ENCODE data around the gene PPP1CB. TPM values are rescaled to one million over a fixed set of nuclear protein-coding genes. Genes with fewer than 3 reads are reported as not detected.
A peak's percentile ranks its signal among the peaks of the same experiment; 100 is the strongest.

Gene PPP1CB
- total RNA-seq, 1 donor from 2014 or later, result 135 TPM

DNA sequence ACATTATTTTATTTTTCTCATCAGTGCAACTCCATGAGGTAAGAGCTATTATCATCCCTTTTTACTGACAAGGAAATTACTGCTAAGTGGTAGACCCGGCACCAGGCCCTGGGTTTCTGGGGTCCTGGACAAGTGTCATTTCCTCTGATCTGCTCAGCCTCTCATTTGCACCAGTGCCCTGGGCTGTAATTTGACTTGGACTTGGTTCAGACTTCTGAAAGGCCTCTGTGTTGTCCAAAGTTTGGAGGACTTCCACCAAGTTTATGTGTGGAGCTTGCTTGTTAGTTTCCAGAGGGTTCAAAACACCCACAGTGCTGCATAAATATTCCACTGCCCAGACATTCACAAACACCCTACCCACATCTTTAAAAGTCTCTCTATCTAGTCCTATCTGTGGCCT, 44.0 kb upstream of the PPP1CB start:
- intact Hi-C loops (cut with micrococcal nuclease), result no loop called here
- Mint-ChIP-seq H3K4me3 (no peak overlapping the region), H3K27me3 (no peaks in the 10 kb centered on the region), H3K9me3 (peaks cover 16% of the 10 kb centered on the region), H3K4me1 (no peaks in the 10 kb centered on the region), H3K27ac (no peak overlapping the region), H3K36me3 (ENCODE audit: low read depth) (no peaks in the 10 kb centered on the region)
- ChIA-PET CTCF (no interaction called here), POLR2A (no interaction called here)
- DNase-seq (no peak), ATAC-seq (ENCODE audit: low read depth) (no peak)
- TF ChIP-seq, protein P1, sequence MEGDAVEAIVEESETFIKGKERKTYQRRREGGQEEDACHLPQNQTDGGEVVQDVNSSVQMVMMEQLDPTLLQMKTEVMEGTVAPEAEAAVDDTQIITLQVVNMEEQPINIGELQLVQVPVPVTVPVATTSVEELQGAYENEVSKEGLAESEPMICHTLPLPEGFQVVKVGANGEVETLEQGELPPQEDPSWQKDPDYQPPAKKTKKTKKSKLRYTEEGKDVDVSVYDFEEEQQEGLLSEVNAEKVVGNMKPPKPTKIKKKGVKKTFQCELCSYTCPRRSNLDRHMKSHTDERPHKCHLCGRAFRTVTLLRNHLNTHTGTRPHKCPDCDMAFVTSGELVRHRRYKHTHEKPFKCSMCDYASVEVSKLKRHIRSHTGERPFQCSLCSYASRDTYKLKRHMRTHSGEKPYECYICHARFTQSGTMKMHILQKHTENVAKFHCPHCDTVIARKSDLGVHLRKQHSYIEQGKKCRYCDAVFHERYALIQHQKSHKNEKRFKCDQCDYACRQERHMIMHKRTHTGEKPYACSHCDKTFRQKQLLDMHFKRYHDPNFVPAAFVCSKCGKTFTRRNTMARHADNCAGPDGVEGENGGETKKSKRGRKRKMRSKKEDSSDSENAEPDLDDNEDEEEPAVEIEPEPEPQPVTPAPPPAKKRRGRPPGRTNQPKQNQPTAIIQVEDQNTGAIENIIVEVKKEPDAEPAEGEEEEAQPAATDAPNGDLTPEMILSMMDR (IDR thresholded peaks at IDR 0.05), result no peak

DNA sequence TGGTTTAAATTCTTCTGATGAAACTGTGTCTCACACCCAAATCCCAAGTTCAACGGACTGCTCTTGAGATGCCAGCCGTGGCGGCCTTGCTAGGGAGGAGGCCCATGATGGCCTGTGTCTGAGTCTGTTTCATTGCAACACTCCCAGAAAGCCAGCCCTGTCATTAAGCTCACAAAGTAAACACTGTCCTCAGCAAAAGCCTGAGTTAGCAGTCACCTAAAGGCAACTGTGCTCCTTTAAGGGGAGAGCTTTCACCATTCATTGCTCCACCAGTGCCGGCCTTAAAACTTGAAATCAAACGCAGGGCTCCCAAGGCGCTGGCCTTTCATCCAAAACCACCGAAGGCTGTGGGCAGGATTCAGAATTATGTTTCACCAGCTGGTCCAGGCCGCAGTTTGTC, 42.5 kb upstream of the PPP1CB start:
- Mint-ChIP-seq H3K36me3 (ENCODE audit: low read depth) (no peaks in the 10 kb centered on the region), H3K27ac (no peak overlapping the region)
- no peak for DNase-seq

DNA sequence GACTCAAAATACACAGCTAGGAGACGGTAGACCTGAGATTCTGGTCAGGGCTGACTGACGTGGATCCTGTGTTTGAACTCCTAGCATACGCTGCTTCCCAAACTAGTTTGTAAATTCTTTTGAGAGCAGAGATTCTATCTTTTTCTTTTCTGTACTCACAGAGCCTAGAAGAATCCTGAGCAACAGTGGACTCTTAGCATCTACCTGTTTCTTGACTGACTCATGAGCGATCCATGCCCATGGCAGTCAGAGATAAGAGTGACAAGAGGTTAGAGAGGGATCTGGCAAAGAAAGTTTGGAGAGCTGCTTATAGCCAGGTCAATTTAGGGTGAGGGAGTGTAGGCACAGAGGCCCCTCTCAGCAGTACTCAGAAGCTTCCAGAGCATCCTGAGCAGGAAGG, 41.1 kb upstream of the PPP1CB start:
- intact Hi-C loops (cut with micrococcal nuclease), result no loop called here
- Mint-ChIP-seq H3K36me3 (ENCODE audit: low read depth) (no peaks in the 10 kb centered on the region), H3K4me1 (peaks cover 5% of the 10 kb centered on the region), H3K27me3 (no peaks in the 10 kb centered on the region), H3K27ac (no peak overlapping the region), H3K4me3 (no peak overlapping the region), H3K9me3 (peaks cover 9% of the 10 kb centered on the region)
- ChIA-PET CTCF (no interaction called here), POLR2A (no interaction called here)
- ATAC-seq (ENCODE audit: low read depth) (no peak), DNase-seq (no peak)
- TF ChIP-seq, protein P1 (IDR thresholded peaks at IDR 0.05), result no peak

More for the DNA sequence above, 42.5 kb upstream of the PPP1CB start:
- ChIA-PET POLR2A (no interaction called here), CTCF (no interaction called here)
- TF ChIP-seq, protein P1 (IDR thresholded peaks at IDR 0.05), result no peak
- Mint-ChIP-seq H3K4me1 (peaks cover 3% of the 10 kb centered on the region), H3K9me3 (peaks cover 16% of the 10 kb centered on the region), H3K27me3 (no peaks in the 10 kb centered on the region), H3K4me3 (no peak overlapping the region)
- intact Hi-C loops (cut with micrococcal nuclease), result no loop called here
- no peak for ATAC-seq (ENCODE audit: low read depth)

DNA sequence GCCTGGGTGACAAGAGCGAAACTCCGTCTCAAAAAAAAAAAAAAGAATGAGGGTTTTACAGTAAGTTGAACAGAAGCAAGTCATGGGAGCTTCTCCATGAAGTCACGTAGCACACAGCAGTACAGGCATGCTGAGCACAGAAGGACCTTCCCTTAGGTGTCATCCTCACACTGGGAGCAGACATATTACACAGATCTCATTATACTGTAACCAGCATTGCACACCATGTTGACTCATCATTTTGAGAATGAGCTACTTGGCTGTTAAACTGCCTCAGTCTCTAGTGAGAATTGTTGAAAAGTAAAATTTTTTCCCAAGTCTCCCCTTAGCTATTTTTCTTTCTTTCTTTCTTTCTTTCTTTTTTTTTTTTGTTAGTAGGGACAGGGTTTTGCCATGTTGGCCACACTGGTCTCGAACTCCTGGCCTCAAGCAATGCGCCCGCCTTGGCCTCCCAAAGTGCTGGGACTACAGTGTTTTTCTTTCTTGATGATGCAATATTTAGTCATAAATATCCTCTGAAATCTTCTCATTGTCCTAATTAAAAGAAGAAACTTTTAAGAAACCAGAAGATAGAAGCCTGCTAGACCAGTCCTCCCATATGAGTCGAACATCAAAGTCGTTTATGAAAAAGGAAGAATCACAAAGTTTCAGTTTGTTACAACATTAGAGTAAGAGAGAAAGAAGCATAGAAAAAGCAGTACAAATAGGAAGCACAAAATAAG, 37.9 kb upstream of the PPP1CB start:
- no peaks in the 10 kb centered on the region for H3K27me3 Mint-ChIP-seq
- no peak for DNase-seq
- POLR2A ChIA-PET, result no interaction called here
- TF ChIP-seq, protein P1 (IDR thresholded peaks at IDR 0.05), result no peak
- H3K27ac Mint-ChIP-seq, result no peak overlapping the region
- no peak for ATAC-seq (ENCODE audit: low read depth)
- intact Hi-C loops (cut with micrococcal nuclease), result no loop called here
- no peak overlapping the region for H3K4me3 Mint-ChIP-seq
- H3K4me1 Mint-ChIP-seq, result peaks cover 25% of the 10 kb centered on the region
- no peaks in the 10 kb centered on the region for H3K9me3 Mint-ChIP-seq
- H3K36me3 Mint-ChIP-seq (ENCODE audit: low read depth), result no peaks in the 10 kb centered on the region
- CTCF ChIA-PET, result interaction anchor here (1.2 kb wide), 1 partner anchor 120 kb away, joined by 3 read pairs; no protein-coding TSS in a partner anchor

DNA sequence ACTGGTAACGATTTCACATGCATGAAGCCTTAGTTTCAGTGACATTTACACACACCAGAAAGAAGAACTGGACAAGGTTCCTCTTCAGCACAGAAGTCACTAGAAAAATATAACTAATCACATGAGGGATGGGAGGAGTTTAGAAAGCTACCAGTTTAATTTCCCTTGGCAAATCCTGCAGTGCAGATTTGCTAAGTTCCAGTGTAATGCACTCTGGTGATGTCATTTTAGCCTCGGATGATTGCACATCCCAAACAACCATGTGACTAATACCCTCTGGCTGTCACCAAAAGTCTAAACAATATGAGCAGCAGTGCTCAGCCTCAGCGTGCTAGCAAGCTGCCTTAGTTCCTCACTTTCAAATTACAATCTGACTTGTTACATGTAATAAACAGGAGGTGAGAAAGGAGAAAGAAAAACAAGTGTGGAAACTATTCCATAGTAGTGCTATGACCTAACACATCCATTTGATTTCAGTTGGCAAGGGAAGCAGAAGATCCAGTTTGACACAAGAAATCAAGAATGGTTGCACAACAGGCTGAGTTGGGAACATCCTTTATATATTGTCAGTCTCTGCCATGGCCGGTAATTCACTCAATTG, 35.3 kb upstream of the PPP1CB start:
- no peak overlapping the region for H3K4me3 Mint-ChIP-seq
- DNase-seq, result no peak
- CTCF ChIA-PET, result interaction anchor here (0.9 kb wide), 1 partner anchor 122 kb away, joined by 3 read pairs; no protein-coding TSS in a partner anchor
- POLR2A ChIA-PET, result interaction anchor here (0.6 to 1.7 kb wide), 3 partner anchors 31 to 35 kb away, joined by 3 to 10 read pairs (median 3); partner anchors contain the start of gene PPP1CB
- peak overlapping the region; percentile 78 for H3K27ac Mint-ChIP-seq
- intact Hi-C loops (cut with micrococcal nuclease), result loop anchor here (1.0 kb wide), 1 partner anchor 35 kb away; the partner anchor contains the start of gene PPP1CB
- H3K27me3 Mint-ChIP-seq, result no peaks in the 10 kb centered on the region
- H3K9me3 Mint-ChIP-seq, result no peaks in the 10 kb centered on the region
- H3K4me1 Mint-ChIP-seq, result peaks cover 25% of the 10 kb centered on the region
- TF ChIP-seq, protein P1 (IDR thresholded peaks at IDR 0.05), result no peak
- ATAC-seq (ENCODE audit: low read depth), result peak; percentile 80
- H3K36me3 Mint-ChIP-seq (ENCODE audit: low read depth), result no peaks in the 10 kb centered on the region

Measured in activated B cell treated with CpG ODN at 0.5 μM for 24 hours (primary cell).